Measurements from ENCODE around the gene GTF2F2. TPM values are rescaled to one million over a fixed set of nuclear protein-coding genes. Genes with fewer than 3 reads are reported as not detected.

The GTF2F2 gene
- total RNA-seq, 6 donors from 2014 or later = 10.2 to 29.3 (median 18.2) TPM

DNA sequence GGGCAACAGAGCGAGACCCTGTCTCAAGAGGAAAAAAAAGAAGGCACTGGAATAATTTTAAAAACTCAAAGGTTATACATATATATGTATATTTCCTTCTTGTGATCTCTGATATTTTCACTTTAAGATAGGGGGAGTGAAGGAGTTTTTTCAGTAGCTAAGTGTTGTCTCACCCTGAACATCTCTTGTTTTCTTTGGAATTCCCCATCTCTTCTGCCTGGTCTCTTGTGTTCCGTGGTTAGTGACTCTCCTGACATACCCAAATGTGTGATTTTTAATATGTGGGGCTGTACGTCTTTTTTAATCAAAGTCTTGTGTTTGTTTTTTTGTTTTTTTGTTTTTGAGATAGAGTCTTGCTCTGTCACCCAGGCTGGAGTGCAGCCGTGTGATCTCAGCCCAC is 95.9 kb downstream of the GTF2F2 start:
- no peak for ATAC-seq (ENCODE audit: low FRiP score in 2 of 2)
- WGBS, 2 donors = 91 to 94% methylated on average over 4 of the region's 4 CpGs
- DNase-seq = no peak
- no peaks in the 10 kb centered on the region for H3K4me1 ChIP-seq
- no peaks in the 10 kb centered on the region for H3K27me3 ChIP-seq
- no peak overlapping the region for H3K27ac ChIP-seq
- H3K36me3 ChIP-seq = no peaks in the 10 kb centered on the region
- TF ChIP-seq, protein P1, sequence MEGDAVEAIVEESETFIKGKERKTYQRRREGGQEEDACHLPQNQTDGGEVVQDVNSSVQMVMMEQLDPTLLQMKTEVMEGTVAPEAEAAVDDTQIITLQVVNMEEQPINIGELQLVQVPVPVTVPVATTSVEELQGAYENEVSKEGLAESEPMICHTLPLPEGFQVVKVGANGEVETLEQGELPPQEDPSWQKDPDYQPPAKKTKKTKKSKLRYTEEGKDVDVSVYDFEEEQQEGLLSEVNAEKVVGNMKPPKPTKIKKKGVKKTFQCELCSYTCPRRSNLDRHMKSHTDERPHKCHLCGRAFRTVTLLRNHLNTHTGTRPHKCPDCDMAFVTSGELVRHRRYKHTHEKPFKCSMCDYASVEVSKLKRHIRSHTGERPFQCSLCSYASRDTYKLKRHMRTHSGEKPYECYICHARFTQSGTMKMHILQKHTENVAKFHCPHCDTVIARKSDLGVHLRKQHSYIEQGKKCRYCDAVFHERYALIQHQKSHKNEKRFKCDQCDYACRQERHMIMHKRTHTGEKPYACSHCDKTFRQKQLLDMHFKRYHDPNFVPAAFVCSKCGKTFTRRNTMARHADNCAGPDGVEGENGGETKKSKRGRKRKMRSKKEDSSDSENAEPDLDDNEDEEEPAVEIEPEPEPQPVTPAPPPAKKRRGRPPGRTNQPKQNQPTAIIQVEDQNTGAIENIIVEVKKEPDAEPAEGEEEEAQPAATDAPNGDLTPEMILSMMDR (IDR thresholded peaks at IDR 0.05) = no peak
- no peak overlapping the region for H3K4me3 ChIP-seq
- no peaks in the 10 kb centered on the region for H3K9me3 ChIP-seq

DNA sequence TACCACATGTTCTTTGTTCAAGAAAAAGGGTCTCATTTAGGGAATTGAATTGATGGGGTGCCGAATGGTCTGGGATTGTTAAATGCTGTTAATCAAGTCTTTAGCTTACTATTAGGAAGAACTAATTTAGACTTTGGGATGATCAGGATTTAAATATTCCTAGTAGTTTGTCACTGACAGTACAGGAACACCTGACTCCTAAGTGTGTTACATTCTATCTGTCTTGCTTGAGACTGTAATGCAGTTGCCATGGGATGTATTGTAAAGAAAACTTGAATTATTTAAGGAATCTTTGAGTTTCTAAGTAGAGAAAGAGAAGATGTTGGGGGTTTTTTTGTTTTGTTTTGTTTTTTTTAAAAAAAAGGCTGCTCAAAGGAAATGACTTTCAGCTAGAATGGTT is 98.4 kb downstream of the GTF2F2 start:
- ATAC-seq (ENCODE audit: low FRiP score in 2 of 2) (no peak), DNase-seq (no peak)
- Histone ChIP-seq H3K4me1 (no peaks in the 10 kb centered on the region), H3K27me3 (no peaks in the 10 kb centered on the region), H3K4me3 (no peak overlapping the region), H3K36me3 (no peaks in the 10 kb centered on the region), H3K27ac (no peak overlapping the region), H3K9me3 (no peaks in the 10 kb centered on the region)
- WGBS, 2 donors = 94 to 100% methylated on average over 1 of the region's 1 CpG
- no peak for TF ChIP-seq POLR2AphosphoS5 (IDR thresholded peaks at IDR 0.05)
- no peak for TF ChIP-seq EP300 (IDR thresholded peaks at IDR 0.05)
- TF ChIP-seq POLR2A (IDR thresholded peaks at IDR 0.05) = no peak
- TF ChIP-seq, protein P1 (IDR thresholded peaks at IDR 0.05) = no peak

DNA sequence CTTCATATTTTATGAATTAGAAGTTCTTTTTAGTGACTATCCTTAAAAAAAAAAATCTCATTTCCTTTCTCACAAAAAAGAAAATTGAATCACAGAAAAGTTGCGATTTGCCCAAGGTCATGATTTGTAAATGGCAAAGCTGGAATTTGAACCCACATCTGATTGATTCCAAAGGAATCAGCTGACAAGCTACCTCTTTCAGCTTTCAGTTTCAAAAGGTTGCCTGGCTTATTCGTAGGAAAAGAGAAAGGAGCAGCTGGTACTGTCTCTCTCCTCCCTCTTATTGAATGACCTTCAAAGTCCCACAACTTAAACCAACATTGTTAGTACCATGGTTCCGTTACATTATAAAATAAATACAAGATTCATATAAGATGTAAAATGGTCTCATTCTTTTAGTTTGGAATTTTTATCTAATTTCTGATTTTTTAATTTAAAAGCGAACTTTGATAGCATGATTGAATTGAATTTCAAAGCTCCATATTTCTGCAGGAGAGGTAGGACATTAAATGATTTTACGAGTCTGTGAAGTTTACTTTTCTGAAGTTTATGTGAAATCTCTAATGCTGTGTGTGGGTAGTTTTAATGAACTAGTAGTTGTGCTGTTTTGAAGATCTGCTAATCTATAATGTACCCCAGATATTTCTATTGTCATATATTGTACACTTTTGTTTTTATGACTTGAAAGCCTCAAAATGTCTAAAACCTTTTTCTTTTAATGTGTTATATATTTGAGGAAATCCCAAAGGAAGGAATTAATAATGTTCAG is 99.0 kb downstream of the GTF2F2 start:
- Histone ChIP-seq H3K4me1 (no peaks in the 10 kb centered on the region), H3K4me3 (no peak overlapping the region), H3K9me3 (no peaks in the 10 kb centered on the region), H3K36me3 (no peaks in the 10 kb centered on the region), H3K27ac (no peak overlapping the region), H3K27me3 (no peaks in the 10 kb centered on the region)
- ATAC-seq (ENCODE audit: low FRiP score in 2 of 2) (peak in 1 of 2 donors; percentile 12), DNase-seq (no peak)
- 81% methylated on average over 5 of the region's 5 CpGs for WGBS, 2 donors
- TF ChIP-seq POLR2A (IDR thresholded peaks at IDR 0.05) = no peak
- no peak for TF ChIP-seq POLR2AphosphoS5 (IDR thresholded peaks at IDR 0.05)
- no peak for TF ChIP-seq EP300 (IDR thresholded peaks at IDR 0.05)
- TF ChIP-seq, protein P1 (IDR thresholded peaks at IDR 0.05) = no peak

DNA sequence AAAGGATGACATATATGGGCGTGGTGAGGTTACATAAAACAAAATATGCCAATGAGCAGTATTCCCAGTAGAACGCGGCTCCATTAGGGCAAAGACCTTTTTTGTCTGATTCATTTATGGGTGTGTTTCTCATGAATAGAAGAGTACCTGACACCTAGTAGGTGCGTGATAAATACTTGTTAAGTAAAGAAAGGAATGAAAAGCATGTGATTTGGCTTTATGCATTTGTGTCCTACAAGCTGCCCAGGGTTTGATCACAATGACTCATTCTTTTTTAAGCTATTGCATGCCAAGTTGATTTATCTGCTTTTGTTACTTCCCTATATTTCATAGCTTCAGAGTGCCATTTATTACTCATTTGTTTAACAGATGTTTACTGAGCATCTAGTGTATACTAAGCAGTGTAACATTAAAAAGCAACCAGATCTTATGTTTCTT is 99.6 kb downstream of the GTF2F2 start:
- no peaks in the 10 kb centered on the region for H3K27me3 ChIP-seq
- H3K4me1 ChIP-seq = no peaks in the 10 kb centered on the region
- H3K36me3 ChIP-seq = no peaks in the 10 kb centered on the region
- H3K27ac ChIP-seq = no peak overlapping the region
- 59 to 81% methylated on average over 4 of the region's 4 CpGs for WGBS, 2 donors
- H3K9me3 ChIP-seq = no peaks in the 10 kb centered on the region
- H3K4me3 ChIP-seq = no peak overlapping the region
- TF ChIP-seq POLR2A (IDR thresholded peaks at IDR 0.05) (no peak), EP300 (IDR thresholded peaks at IDR 0.05) (no peak), POLR2AphosphoS5 (IDR thresholded peaks at IDR 0.05) (no peak)
- TF ChIP-seq, protein P1 (IDR thresholded peaks at IDR 0.05) = no peak
- no peak for DNase-seq
- peak in 1 of 2 donors; percentile 73 for ATAC-seq (ENCODE audit: low FRiP score in 2 of 2)

DNA sequence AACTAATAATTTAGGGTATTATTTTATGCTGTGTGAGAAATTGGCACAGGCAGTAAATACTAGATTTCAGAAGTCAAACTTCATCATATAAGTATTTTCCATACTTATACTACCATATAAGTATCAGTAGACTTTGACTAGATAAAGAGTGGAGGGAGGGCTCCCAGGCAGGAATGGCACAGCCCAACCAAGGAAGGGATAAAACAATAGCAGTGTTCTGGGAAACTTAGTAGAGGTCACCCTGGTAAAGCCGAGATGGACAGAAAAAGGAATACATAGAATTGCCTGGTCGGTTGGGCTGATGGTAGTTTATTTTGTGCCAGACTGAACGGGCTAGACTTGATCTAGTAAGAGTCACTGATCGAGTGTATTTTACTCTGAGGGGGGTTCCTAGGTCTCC is 100.1 kb downstream of the GTF2F2 start:
- Histone ChIP-seq H3K36me3 (no peaks in the 10 kb centered on the region), H3K27me3 (no peaks in the 10 kb centered on the region), H3K9me3 (no peaks in the 10 kb centered on the region), H3K4me3 (no peak overlapping the region), H3K4me1 (no peaks in the 10 kb centered on the region), H3K27ac (no peak overlapping the region)
- TF ChIP-seq POLR2A (IDR thresholded peaks at IDR 0.05) (no peak), EP300 (IDR thresholded peaks at IDR 0.05) (no peak), POLR2AphosphoS5 (IDR thresholded peaks at IDR 0.05) (no peak)
- TF ChIP-seq, protein P1 (IDR thresholded peaks at IDR 0.05) = no peak
- ATAC-seq (ENCODE audit: low FRiP score in 2 of 2) (no peak), DNase-seq (no peak)
- WGBS, 2 donors = 97 to 98% methylated on average over 4 of the region's 4 CpGs

Measured in upper lobe of left lung (tissue), 6 donors.